A673 (cell line): ENCODE results near the gene ERF.

Experiments
- EZH2 ChIP-seq: fragments of 200-600 bp; sonication (generic); IDR thresholded peaks from 2 replicates; pipeline ENCODE4 v1.6.1; 2017; ENCODE audit warnings: borderline replicate concordance, low read depth, mild to moderate bottlenecking, mixed read lengths, antibody characterized with exemption, low read length; ENCODE audit not compliant: poor library complexity, severe bottlenecking
- TF ChIP-seq, protein P1 (sequence below): fragments of 300-800, 200-600 bp; sonication (generic); conservative IDR thresholded peaks from 2 replicates; pipeline ENCODE4 v1.5.1; 2017; ENCODE audit warnings: low read depth, mild to moderate bottlenecking, antibody characterized with exemption, low read length, moderate library complexity, mixed read lengths

DNA sequence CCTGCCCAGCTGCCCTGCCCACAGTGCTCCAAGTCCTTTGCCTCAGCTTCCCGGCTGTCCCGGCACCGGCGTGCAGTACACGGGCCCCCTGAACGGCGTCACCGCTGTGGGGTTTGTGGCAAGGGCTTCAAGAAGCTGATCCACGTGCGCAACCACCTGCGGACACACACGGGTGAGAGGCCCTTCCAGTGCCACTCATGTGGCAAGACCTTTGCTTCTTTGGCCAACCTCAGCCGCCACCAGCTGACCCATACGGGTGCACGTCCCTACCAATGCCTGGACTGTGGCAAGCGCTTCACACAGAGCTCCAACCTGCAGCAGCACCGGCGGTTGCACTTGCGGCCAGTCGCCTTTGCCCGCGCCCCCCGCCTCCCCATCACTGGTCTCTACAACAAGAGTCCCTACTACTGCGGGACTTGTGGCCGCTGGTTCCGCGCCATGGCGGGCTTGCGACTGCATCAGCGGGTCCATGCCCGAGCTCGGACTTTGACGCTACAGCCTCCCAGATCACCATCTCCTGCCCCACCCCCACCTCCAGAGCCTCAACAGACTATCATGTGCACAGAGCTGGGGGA, 29.1 kb downstream of the ERF start:
- TF ChIP-seq, protein P1, sequence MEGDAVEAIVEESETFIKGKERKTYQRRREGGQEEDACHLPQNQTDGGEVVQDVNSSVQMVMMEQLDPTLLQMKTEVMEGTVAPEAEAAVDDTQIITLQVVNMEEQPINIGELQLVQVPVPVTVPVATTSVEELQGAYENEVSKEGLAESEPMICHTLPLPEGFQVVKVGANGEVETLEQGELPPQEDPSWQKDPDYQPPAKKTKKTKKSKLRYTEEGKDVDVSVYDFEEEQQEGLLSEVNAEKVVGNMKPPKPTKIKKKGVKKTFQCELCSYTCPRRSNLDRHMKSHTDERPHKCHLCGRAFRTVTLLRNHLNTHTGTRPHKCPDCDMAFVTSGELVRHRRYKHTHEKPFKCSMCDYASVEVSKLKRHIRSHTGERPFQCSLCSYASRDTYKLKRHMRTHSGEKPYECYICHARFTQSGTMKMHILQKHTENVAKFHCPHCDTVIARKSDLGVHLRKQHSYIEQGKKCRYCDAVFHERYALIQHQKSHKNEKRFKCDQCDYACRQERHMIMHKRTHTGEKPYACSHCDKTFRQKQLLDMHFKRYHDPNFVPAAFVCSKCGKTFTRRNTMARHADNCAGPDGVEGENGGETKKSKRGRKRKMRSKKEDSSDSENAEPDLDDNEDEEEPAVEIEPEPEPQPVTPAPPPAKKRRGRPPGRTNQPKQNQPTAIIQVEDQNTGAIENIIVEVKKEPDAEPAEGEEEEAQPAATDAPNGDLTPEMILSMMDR: no peak
- TF ChIP-seq EZH2: no peak
